ENCODE measurements around the gene ODAD2. TPM values are rescaled to one million over a fixed set of nuclear protein-coding genes. Genes with fewer than 3 reads are reported as not detected.
"Not testable (repeated sequence)": the region's sequence is repeated elsewhere in the genome, so short reads cannot be mapped to it uniquely, and the experiment has no call there.

ODAD2 gene
- total and polyA plus RNA-seq, 8 donors: 0.15 to 0.52 (median 0.28) TPM; not detected in 5

DNA sequence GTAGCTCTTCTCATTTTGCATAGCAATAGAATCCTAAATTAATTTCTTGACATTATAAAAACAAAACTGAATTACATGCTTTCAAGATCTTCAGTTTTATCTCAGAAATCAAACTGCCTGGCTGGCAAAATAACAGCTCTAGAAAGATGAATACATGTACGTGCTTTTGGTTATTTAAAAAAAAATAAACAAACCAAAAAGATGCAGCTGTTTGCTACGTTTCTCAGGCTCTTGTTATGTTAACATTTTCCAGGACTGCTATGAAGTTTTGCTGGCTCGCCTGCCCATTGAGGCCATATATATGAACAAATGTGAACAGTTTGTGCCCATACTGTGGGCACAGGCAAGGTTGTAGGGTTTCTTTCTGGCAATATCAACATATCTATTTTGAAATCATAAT, 86.6 kb downstream of the ODAD2 start:
- WGBS, 2 donors: 36 to 51% methylated on average over 3 of the region's 3 CpGs
- TF ChIP-seq, protein P1, sequence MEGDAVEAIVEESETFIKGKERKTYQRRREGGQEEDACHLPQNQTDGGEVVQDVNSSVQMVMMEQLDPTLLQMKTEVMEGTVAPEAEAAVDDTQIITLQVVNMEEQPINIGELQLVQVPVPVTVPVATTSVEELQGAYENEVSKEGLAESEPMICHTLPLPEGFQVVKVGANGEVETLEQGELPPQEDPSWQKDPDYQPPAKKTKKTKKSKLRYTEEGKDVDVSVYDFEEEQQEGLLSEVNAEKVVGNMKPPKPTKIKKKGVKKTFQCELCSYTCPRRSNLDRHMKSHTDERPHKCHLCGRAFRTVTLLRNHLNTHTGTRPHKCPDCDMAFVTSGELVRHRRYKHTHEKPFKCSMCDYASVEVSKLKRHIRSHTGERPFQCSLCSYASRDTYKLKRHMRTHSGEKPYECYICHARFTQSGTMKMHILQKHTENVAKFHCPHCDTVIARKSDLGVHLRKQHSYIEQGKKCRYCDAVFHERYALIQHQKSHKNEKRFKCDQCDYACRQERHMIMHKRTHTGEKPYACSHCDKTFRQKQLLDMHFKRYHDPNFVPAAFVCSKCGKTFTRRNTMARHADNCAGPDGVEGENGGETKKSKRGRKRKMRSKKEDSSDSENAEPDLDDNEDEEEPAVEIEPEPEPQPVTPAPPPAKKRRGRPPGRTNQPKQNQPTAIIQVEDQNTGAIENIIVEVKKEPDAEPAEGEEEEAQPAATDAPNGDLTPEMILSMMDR (IDR thresholded peaks at IDR 0.05): no peak
- Histone ChIP-seq H3K9me3 (no peaks in the 10 kb centered on the region), H3K4me1 (no peaks in the 10 kb centered on the region), H3K4me3 (no peak overlapping the region), H3K36me3 (no peaks in the 10 kb centered on the region), H3K27me3 (no peaks in the 10 kb centered on the region), H3K27ac (no peak overlapping the region)
- no peak for FAIRE-seq
- ATAC-seq: no peak
- no peak for DNase-seq
- intact Hi-C loops (cut with DNase I): no loop called here

DNA sequence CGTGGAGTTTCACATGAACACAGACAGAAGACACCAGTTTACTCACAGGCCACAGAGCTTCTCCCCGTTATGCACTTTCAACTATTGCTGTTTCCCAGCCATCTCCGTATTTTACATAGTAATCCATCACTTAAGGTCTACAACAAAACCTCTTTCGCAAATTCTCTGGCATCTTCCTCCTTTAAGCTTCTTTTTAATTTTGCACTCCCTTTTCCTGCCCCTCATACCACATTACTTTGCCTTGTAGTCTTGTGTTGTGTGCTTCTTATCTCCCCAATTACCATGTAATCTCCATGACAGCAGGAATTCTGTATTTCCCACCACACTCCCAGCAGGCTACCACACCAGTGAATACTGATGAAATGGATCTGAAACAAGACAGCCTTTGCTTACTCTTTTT, 87.3 kb downstream of the ODAD2 start:
- FAIRE-seq: no peak
- Histone ChIP-seq H3K27me3 (no peaks in the 10 kb centered on the region), H3K27ac (no peak overlapping the region), H3K4me3 (no peak overlapping the region), H3K4me1 (no peaks in the 10 kb centered on the region), H3K36me3 (no peaks in the 10 kb centered on the region), H3K9me3 (no peaks in the 10 kb centered on the region)
- TF ChIP-seq, protein P1 (IDR thresholded peaks at IDR 0.05): no peak
- no peak for ATAC-seq
- intact Hi-C loops (cut with DNase I): no loop called here
- no peak for DNase-seq
- WGBS, 2 donors: 49 to 51% methylated on average over 4 of the region's 4 CpGs

DNA sequence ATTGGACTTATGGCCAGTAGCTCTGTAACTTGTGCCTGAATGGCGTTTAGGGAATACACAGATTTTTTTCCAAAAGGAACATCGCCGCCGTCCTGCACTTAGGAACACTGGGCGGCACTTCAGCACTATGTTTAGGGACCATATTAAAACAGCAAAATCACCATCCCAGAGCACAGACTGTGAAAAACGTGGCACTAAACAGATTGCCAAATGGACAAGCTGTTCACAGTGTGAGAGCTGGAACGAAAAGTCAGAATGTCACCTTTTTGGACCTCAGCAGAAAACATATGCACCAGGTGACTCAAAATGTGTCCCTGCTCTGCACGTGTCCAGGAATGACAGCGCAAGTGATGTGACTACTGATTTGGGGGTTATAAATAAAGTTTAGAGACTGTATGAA, 87.9 kb downstream of the ODAD2 start:
- TF ChIP-seq, protein P1 (IDR thresholded peaks at IDR 0.05): no peak
- ATAC-seq: no peak
- H3K4me3 ChIP-seq: no peak overlapping the region
- no peaks in the 10 kb centered on the region for H3K9me3 ChIP-seq
- DNase-seq: no peak
- H3K4me1 ChIP-seq: no peaks in the 10 kb centered on the region
- WGBS, 2 donors: 58 to 64% methylated on average over 9 of the region's 9 CpGs
- no peaks in the 10 kb centered on the region for H3K36me3 ChIP-seq
- intact Hi-C loops (cut with DNase I): no loop called here
- no peak overlapping the region for H3K27ac ChIP-seq
- H3K27me3 ChIP-seq: no peaks in the 10 kb centered on the region
- no peak for FAIRE-seq

DNA sequence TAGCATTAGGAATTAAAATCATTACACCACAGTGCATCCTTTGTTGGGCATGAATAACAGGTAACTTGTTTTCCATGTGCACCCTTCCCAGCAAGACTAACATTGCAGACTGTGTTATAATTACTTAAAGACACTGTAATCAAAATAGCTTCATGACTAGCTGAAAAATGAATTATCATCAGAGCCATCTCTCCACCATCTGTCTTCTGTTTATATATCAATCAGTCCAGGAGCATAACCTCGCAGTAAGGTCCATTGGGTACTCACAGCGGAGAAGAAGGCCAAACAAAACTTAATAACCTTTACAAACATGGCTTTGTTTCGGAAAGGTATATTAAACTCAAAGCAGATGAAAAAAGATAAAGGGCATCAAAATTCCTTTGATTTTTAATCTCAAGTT, 90.6 kb downstream of the ODAD2 start:
- WGBS, 2 donors: 50 to 55% methylated on average over 3 of the region's 3 CpGs
- DNase-seq: no peak
- TF ChIP-seq, protein P1 (IDR thresholded peaks at IDR 0.05): no peak
- no peak overlapping the region for H3K27ac ChIP-seq
- no peaks in the 10 kb centered on the region for H3K4me1 ChIP-seq
- H3K4me3 ChIP-seq: no peak overlapping the region
- no peak for FAIRE-seq
- intact Hi-C loops (cut with DNase I): no loop called here
- H3K9me3 ChIP-seq: no peaks in the 10 kb centered on the region
- no peak for ATAC-seq
- H3K27me3 ChIP-seq: no peaks in the 10 kb centered on the region
- no peaks in the 10 kb centered on the region for H3K36me3 ChIP-seq

DNA sequence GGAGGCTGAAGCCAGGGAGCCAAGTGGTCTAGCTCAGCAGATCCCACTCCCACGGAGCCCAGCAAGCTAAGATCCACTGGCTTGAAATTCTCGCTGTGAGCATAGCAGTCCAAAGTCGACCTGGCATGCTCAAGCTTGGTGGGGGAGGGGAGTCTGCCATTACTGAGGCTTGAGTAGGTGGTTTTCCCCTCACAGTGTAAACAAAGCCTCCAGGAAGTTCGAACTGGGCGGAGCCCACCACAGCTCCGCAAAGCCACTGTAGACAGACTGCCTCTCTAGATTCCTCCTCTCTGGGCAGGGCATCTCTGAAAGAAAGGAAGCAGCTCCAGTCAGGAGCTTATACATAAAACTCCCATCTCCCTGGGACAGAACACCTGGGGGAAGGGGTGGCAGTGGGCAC, 99.4 kb downstream of the ODAD2 start:
- 19 to 20% methylated on average over 6 of the region's 6 CpGs for WGBS, 2 donors

DNA sequence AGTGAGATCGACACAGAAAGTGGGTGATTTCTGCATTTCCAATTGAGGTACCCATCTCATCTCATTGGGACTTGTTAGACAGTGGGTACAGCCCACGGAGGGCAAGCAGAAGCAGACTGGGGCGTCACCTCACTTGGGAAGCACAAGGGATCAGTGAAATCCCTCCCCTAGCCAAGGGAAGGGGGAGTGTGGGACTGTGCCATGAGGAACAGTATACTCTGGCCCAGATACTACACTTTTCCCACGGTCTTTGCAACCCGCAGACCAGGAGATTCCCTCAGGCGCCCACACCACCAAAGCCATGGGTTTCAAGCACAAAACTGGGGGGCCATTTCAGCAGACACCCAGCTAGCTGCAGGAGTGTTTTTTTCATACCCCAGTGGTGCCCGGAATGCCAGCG, 99.8 kb downstream of the ODAD2 start:
- H3K27ac ChIP-seq: no peak overlapping the region
- 68 to 81% methylated on average over 8 of the region's 8 CpGs for WGBS, 2 donors
- FAIRE-seq: no peak
- H3K4me3 ChIP-seq: no peak overlapping the region
- H3K9me3 ChIP-seq: no peaks in the 10 kb centered on the region
- TF ChIP-seq, protein P1 (IDR thresholded peaks at IDR 0.05): no peak
- DNase-seq: no peak
- H3K27me3 ChIP-seq: no peaks in the 10 kb centered on the region
- ATAC-seq: no peak
- intact Hi-C loops (cut with DNase I): no loop called here
- H3K4me1 ChIP-seq: no peaks in the 10 kb centered on the region
- H3K36me3 ChIP-seq: no peaks in the 10 kb centered on the region

More for the DNA sequence above, 99.4 kb downstream of the ODAD2 start:
- H3K4me3 ChIP-seq; H3K27ac ChIP-seq; H3K36me3 ChIP-seq; H3K4me1 ChIP-seq; H3K9me3 ChIP-seq; H3K27me3 ChIP-seq; intact Hi-C loops (cut with DNase I); FAIRE-seq: not testable (repeated sequence)
- ATAC-seq (peak in 1 of 4 donors; percentile 71), DNase-seq (peak in 5 of 6 donors; percentile 5 to 59 (median 13))
